Measurements from ENCODE around the gene SIRT2.
"Not testable (repeated sequence)": the region's sequence is repeated elsewhere in the genome, so short reads cannot be mapped to it uniquely, and the experiment has no call there.

SIRT2 gene

GRCh38 chr19:38862321-38863059 lies 36.9 kb downstream of the SIRT2 start:
- DNase-seq, result no peak

DNA sequence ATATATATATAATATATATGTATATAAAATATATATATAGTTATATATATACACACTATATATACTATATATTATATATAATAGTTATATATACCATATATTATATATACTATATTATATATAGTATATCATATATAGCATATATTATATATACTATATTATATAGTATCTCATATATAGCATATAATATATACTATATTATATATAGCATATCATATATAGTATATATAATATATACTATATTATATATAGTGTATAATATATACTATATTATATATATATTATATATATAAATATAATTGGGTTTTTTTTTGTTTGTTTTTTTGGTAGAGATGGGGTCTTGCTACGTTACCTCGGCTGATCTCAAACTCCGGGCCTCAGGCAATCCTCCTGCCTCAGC lies 38.0 kb downstream of the SIRT2 start:
- DNase-seq, result no peak

DNA sequence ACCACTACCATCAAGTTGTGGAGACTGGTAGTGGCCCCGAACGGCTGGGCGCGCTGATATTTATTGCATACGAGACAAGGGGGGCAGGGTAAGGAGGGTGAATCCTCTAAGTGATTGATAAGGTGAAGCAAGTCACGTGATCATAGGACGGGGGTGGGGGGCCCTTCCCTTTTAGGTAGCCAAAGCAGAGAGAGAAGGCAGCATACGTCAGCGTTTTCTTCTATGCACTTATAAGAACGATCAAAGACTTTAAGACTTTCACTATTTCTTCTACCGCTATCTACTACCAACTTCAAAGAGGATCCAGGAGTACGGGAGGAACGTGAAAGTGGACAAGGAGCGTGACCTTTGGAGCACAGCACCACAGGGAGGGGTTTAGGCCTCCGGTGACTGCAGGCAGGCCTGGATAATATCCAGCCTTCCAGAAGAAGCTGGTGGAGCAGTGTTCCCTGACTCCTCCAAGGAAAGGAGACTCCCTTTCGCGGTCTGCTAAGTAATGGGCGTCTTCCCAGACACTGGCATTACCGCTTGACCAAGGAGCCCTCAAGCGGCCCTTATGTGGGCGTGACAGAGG lies 39.7 kb downstream of the SIRT2 start:
- DNase-seq, result not testable (repeated sequence)

GRCh38 chr19:38856813-38857212 lies 42.6 kb downstream of the SIRT2 start:
- no peak for DNase-seq

- not testable (repeated sequence) for DNase-seq
Measured at GRCh38 chr19:38855751-38856150, 43.7 kb downstream of the SIRT2 start.

DNA sequence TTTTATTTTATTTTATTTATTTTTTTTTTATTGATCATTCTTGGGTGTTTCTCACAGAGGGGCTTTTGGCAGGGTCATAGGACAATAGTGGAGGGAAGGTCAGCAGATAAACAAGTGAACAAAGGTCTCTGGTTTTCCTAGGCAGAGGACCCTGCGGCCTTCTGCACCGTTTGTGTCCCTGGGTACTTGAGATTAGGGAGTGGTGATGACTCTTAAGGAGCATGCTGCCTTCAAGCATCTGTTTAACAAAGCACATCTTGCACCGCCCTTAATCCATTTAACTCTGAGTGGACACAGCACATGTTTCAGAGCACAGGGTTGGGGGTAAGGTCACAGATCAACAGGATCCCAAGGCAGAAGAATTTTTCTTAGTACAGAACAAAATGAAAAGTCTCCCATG lies 44.5 kb downstream of the SIRT2 start:
- not testable (repeated sequence) for DNase-seq

DNA sequence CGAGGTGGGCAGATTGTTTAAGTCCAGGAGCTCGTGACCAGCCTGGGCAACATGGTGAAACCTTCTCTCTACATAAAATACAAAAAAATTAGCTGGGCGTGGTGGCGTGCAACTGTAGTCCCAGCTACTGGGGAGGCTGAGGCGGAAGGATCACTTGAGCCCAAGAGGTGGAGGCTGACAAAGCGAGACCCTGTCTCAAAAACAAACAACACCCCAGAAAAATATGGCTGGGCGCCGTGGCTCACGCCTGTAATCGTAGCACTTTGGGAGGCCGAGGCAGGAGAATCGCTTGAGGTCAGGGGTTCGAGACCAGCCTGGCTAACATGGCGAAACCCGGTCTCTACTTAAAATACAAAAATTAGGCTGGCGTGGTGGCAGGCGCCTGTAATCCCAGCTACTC lies 46.2 kb downstream of the SIRT2 start:
- DNase-seq, result no peak

DNA sequence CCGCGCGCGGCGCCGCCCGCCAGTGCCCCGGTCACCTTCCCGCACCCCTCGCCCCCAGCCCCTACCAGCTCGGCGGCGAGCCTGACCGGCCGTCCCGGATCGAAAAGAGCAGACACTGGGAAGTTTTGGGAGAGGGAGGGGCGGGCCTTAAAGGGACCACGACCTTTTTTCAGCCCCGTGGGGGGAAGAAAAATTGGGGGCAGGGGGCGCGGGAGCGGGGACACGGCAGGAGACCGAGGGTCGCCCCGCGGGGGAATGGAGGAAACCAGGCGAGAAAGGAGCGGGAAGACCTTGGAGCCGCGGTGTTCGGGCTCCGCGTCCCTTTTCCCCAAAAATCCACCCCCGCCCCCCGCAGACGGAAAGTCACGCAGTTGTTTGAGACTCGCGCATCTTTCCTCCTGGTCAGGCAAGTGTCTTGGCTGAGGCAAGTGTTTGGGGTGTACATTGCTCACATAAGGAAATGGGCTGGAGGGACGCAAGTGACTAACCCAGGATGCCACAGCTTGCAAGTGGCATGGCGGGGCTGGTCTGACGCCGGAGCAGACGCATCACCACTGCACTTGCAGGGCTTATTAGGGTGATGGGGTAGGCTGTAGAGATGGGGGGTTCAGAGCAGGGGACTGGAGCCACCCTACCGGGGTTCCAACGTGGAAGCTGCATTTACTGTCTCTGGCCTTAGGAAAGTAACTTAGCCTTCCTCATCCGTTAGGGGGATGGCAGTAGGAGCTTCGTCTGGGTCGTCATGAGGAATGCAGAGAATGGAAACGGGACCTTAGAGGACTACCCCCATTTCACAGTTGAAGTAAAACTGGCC lies 47.0 kb downstream of the SIRT2 start:
- peak; percentile 77 for DNase-seq

GRCh38 chr19:38851622-38852230 lies 47.7 kb downstream of the SIRT2 start:
- peak; percentile 93 for DNase-seq

GRCh38 chr19:38850976-38851621 lies 48.3 kb downstream of the SIRT2 start:
- DNase-seq, result no peak

DNA sequence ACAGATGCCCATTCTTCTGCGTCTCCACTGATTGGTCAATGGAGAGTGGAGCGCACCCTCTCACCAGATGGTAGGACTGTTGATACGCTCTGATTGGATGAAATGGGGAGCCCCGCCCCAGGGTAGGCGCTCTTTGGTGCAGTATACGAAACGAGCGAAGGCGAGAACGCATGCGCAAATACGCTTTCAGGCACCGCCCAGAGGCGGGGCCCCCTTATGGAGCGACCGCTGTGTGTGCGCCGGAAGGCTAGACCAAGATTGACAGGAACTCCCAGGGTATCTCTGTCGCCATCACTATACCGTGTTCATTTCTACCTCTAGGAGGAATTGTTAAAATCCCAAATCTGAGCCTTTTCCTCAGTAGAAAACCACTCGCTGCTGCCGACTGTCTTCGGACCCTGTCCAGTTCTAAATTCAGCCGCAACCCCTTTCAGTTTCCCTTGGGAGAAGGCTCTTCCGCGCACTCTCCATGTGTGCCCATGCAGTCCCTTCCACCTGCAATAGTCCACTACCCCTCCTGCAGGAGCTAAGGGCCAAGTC lies 48.9 kb downstream of the SIRT2 start:
- DNase-seq, result no peak

- DNase-seq, result peak; percentile 100
Measured at GRCh38 chr19:38849860-38850435, 49.5 kb downstream of the SIRT2 start, which contains the start of gene HNRNPL. TSS of gene HNRNPL (minus strand) at chr19:38849986. CDS start at chr19:38849966, 20 bp downstream.

DNA sequence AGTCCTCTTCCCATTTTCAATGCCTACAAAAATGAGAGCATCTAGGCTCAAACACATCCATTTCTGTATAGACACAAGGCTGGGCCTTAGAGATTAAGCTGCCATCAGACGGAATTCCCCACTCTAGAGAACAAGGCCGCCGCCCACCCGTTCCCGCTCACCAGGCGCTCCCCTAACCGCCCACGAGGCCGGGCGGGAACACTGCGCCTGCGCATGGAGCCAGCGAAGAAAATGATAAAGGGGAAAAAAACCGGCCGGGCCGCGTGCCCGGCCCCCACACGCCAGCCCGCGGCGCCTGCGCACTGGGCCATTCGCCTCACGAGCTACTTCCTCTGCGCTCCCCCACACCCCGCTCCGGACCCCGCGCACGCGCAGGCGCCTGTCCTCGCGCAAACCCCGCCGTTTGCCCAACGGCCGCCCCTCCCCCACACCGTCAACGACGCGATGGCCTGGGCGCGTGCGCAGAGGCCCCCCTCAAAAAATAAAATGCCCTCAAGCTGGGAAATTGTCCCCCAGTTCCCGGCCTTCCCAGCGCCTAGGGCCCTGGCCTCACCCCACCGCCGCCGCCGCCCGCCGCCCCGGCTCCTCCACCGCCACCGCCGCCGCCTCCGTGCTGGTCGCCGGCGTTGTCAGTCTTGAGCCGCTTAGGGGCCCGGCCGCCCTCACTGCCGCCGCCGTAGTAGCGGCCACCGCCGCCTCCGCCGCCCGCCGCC lies 50.1 kb downstream of the SIRT2 start:
- DNase-seq, result peak; percentile 95

DNA sequence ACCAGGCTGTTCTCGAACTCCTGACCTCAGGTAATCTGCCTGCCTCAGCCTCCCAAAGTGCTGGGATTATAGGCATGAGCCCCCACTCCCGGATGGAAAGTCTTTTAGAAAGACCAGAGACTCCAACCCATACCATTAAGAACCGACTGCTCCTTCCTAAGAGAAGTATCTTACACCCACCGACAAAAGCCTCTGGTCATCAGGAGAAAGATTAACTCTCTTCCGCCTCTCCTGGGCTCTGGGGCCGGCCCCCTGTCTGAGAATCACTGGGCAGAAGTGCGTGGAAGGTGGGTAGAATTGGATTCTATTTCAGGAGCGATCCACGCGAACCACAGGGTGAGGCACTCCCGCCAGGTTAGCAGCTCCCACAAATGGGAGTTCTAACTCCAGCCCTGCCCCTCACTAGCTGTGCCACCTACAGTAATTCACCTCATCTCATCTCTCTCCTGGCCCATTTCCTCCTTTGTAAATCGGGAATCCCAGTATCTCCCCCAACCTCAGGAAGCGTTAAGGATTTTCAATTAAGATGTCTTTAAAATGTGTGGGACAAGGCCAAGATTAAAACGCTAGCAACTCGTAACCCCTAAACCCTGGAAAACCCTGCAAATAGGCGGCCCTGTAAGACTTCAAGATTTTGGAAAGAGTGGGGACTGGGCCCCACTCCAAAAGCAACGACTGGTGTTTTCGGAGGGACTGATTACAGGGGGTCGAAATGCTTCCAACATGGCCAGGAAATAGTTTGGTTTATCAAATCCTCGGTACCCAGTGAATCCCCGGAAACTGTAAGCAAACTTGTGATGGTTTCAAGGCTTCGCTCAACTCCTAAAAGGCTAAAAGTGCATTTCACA lies 50.9 kb downstream of the SIRT2 start:
- no peak for DNase-seq

DNA sequence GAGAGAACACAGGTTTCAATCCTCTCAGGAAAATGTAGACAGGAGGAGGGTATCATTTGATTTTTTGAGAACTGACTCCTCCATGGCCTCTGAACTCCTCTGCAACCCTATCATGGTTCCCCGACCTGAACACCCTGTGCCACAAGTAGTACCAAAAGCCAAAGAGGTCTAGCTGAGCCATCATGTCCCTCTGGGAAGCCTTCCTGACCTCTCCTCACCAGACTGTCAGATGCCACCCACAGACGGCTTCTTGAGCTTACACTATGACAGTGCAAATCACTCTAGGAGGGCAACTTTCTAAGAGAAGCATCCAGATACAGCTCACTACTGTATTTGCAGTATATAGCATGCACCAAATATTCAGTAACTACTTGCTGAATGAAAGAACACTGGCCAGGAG lies 53.3 kb downstream of the SIRT2 start:
- no peak for DNase-seq

GRCh38 chr19:38845374-38846024 lies 53.9 kb downstream of the SIRT2 start:
- DNase-seq, result no peak

DNA sequence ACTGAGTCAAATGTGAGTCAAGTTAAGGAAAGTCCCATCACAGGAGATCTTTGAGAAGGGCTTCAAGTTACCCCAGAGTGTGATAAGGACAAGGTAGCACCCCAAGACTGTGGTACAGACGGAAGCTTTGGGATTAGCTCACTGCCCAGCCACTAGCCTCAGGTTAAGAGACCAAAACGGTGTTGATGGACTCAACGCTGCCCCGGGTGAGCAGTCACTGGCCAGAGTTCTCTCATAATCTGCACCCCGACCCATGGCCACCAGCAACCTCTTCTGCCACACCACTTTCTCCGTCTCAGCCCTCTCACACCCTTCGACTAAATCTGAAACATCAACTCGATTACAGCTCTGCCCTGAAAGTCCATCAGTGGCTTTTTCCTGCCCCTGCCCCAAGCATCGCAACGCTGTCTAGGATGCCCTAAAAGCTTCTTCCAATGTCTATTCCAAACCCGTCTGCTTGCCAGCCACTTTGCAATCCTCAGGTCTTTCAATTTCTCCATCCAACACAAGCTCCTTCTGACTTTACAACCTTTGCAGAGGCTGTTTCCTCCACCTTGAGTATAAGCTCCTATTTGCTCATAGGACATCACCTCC lies 55.2 kb downstream of the SIRT2 start:
- DNase-seq, result no peak

- no peak for DNase-seq
Measured at GRCh38 chr19:38843175-38843758, 56.2 kb downstream of the SIRT2 start.
